ENCODE results near the gene GPR137B. TPM values are rescaled to one million over a fixed set of nuclear protein-coding genes. Genes with fewer than 3 reads are reported as not detected.

Gene GPR137B
- total and polyA plus RNA-seq, 3 experiments from 2014 or later, result 8.3 to 13.0 (median 8.8) TPM

GRCh38 chr1:236206548-236206947 lies 64.2 kb downstream of the GPR137B start:
- ChIA-PET POLR2A (no interaction called here), CTCF (no interaction called here)
- no peak overlapping the region for H3K27ac Mint-ChIP-seq
- H3K4me1 ChIP-seq (ENCODE audit: insufficient read depth, low read length), result no peaks in the 10 kb centered on the region
- H3K9me3 Mint-ChIP-seq, result peaks cover 12 to 32% (median 22%) of the 10 kb centered on the region in 5 donors
- no peaks in the 10 kb centered on the region for H3K27me3 ChIP-seq (ENCODE audit: insufficient read depth, low read length, poor library complexity, severe bottlenecking)
- no peaks in the 10 kb centered on the region for H3K36me3 ChIP-seq (ENCODE audit: insufficient read depth, low read length)
- no peak overlapping the region for H3K27ac ChIP-seq (ENCODE audit: low read depth, low read length)
- H3K27me3 Mint-ChIP-seq, result no peaks in the 10 kb centered on the region
- peaks cover 3% of the 10 kb centered on the region for H3K9me3 ChIP-seq (ENCODE audit: low read length)
- H3K4me1 Mint-ChIP-seq, result peaks cover 0 to 3% (median 0%) of the 10 kb centered on the region in 3 donors
- peaks cover 36 to 83% (median 48%) of the 10 kb centered on the region in 3 donors for H3K36me3 Mint-ChIP-seq
- no peak overlapping the region for H3K4me3 ChIP-seq (ENCODE audit: low read length)
- H3K4me3 Mint-ChIP-seq, result no peak overlapping the region
- DNase-seq, result no peak

- H3K27me3 Mint-ChIP-seq, result no peaks in the 10 kb centered on the region
- POLR2A ChIA-PET, result no interaction called here
- no peak overlapping the region for H3K4me3 Mint-ChIP-seq
- peaks cover 7 to 27% (median 16%) of the 10 kb centered on the region in 5 donors for H3K9me3 Mint-ChIP-seq
- DNase-seq, result no peak
- Histone ChIP-seq H3K4me3 (ENCODE audit: low read length) (no peak overlapping the region), H3K27ac (ENCODE audit: low read depth, low read length) (no peak overlapping the region), H3K36me3 (ENCODE audit: insufficient read depth, low read length) (no peaks in the 10 kb centered on the region), H3K4me1 (ENCODE audit: insufficient read depth, low read length) (no peaks in the 10 kb centered on the region), H3K27me3 (ENCODE audit: insufficient read depth, low read length, poor library complexity, severe bottlenecking) (no peaks in the 10 kb centered on the region), H3K9me3 (ENCODE audit: low read length) (no peaks in the 10 kb centered on the region)
- H3K4me1 Mint-ChIP-seq, result peaks cover 0 to 3% (median 0%) of the 10 kb centered on the region in 3 donors
- H3K27ac Mint-ChIP-seq, result peak overlapping the region in 1 of 8 donors; percentile 26
- CTCF ChIA-PET, result no interaction called here
- peaks cover 36 to 79% (median 42%) of the 10 kb centered on the region in 3 donors for H3K36me3 Mint-ChIP-seq
Measured at GRCh38 chr1:236207121-236207520, 64.8 kb downstream of the GPR137B start.

GRCh38 chr1:236207569-236207968 lies 65.2 kb downstream of the GPR137B start:
- no peak for DNase-seq
- H3K27me3 ChIP-seq (ENCODE audit: insufficient read depth, low read length, poor library complexity, severe bottlenecking), result no peaks in the 10 kb centered on the region
- no peak overlapping the region for H3K4me3 ChIP-seq (ENCODE audit: low read length)
- Mint-ChIP-seq H3K9me3 (peaks cover 2 to 23% (median 13%) of the 10 kb centered on the region in 5 donors), H3K27me3 (no peaks in the 10 kb centered on the region), H3K27ac (no peak overlapping the region), H3K36me3 (peaks cover 37 to 78% (median 38%) of the 10 kb centered on the region in 3 donors), H3K4me3 (no peak overlapping the region), H3K4me1 (peaks cover 0 to 3% (median 0%) of the 10 kb centered on the region in 3 donors)
- no peaks in the 10 kb centered on the region for H3K9me3 ChIP-seq (ENCODE audit: low read length)
- ChIA-PET POLR2A (no interaction called here), CTCF (no interaction called here)
- H3K36me3 ChIP-seq (ENCODE audit: insufficient read depth, low read length), result no peaks in the 10 kb centered on the region
- no peaks in the 10 kb centered on the region for H3K4me1 ChIP-seq (ENCODE audit: insufficient read depth, low read length)
- no peak overlapping the region for H3K27ac ChIP-seq (ENCODE audit: low read depth, low read length)

- Mint-ChIP-seq H3K27me3 (no peaks in the 10 kb centered on the region), H3K9me3 (peaks cover 0 to 9% (median under 1%) of the 10 kb centered on the region in 5 donors), H3K4me3 (no peak overlapping the region), H3K4me1 (no peaks in the 10 kb centered on the region), H3K27ac (no peak overlapping the region), H3K36me3 (peaks cover 22 to 75% (median 30%) of the 10 kb centered on the region in 3 donors)
- Histone ChIP-seq H3K9me3 (ENCODE audit: low read length) (no peaks in the 10 kb centered on the region), H3K36me3 (ENCODE audit: insufficient read depth, low read length) (no peaks in the 10 kb centered on the region), H3K4me1 (ENCODE audit: insufficient read depth, low read length) (no peaks in the 10 kb centered on the region), H3K4me3 (ENCODE audit: low read length) (no peak overlapping the region), H3K27me3 (ENCODE audit: insufficient read depth, low read length, poor library complexity, severe bottlenecking) (no peaks in the 10 kb centered on the region), H3K27ac (ENCODE audit: low read depth, low read length) (no peak overlapping the region)
- ChIA-PET CTCF (interaction anchor here (0.6 kb wide), 1 partner anchor 72 kb away, joined by 3 read pairs; no protein-coding TSS in a partner anchor), POLR2A (no interaction called here)
- no peak for DNase-seq
Measured at GRCh38 chr1:236209185-236209584, 66.8 kb downstream of the GPR137B start.

- Mint-ChIP-seq H3K4me1 (no peaks in the 10 kb centered on the region), H3K36me3 (peaks cover 18 to 74% (median 29%) of the 10 kb centered on the region in 3 donors), H3K4me3 (no peak overlapping the region), H3K27me3 (no peaks in the 10 kb centered on the region), H3K9me3 (peaks cover 0 to 4% (median 0%) of the 10 kb centered on the region in 5 donors), H3K27ac (no peak overlapping the region)
- Histone ChIP-seq H3K27ac (ENCODE audit: low read depth, low read length) (no peak overlapping the region), H3K4me3 (ENCODE audit: low read length) (no peak overlapping the region), H3K4me1 (ENCODE audit: insufficient read depth, low read length) (no peaks in the 10 kb centered on the region), H3K9me3 (ENCODE audit: low read length) (no peaks in the 10 kb centered on the region), H3K27me3 (ENCODE audit: insufficient read depth, low read length, poor library complexity, severe bottlenecking) (no peaks in the 10 kb centered on the region), H3K36me3 (ENCODE audit: insufficient read depth, low read length) (no peaks in the 10 kb centered on the region)
- DNase-seq, result no peak
- POLR2A ChIA-PET, result no interaction called here
- CTCF ChIA-PET, result interaction anchor here (0.6 kb wide), 1 partner anchor 73 kb away, joined by 3 read pairs; no protein-coding TSS in a partner anchor
Measured at GRCh38 chr1:236209713-236210112, 67.4 kb downstream of the GPR137B start.

- Histone ChIP-seq H3K4me1 (ENCODE audit: insufficient read depth, low read length) (no peaks in the 10 kb centered on the region), H3K27me3 (ENCODE audit: insufficient read depth, low read length, poor library complexity, severe bottlenecking) (no peaks in the 10 kb centered on the region), H3K36me3 (ENCODE audit: insufficient read depth, low read length) (no peaks in the 10 kb centered on the region), H3K27ac (ENCODE audit: low read depth, low read length) (no peak overlapping the region), H3K4me3 (ENCODE audit: low read length) (no peak overlapping the region), H3K9me3 (ENCODE audit: low read length) (no peaks in the 10 kb centered on the region)
- no peak overlapping the region for H3K4me3 Mint-ChIP-seq
- peaks cover 12 to 70% (median 25%) of the 10 kb centered on the region in 3 donors for H3K36me3 Mint-ChIP-seq
- ChIA-PET POLR2A (no interaction called here), CTCF (no interaction called here)
- H3K27me3 Mint-ChIP-seq, result no peaks in the 10 kb centered on the region
- DNase-seq, result no peak
- no peaks in the 10 kb centered on the region for H3K9me3 Mint-ChIP-seq
- H3K27ac Mint-ChIP-seq, result peak overlapping the region in 2 of 8 donors; percentile 17 to 50
- H3K4me1 Mint-ChIP-seq, result no peaks in the 10 kb centered on the region
Measured at GRCh38 chr1:236211815-236212214, 69.5 kb downstream of the GPR137B start.

GRCh38 chr1:236213534-236213933 lies 71.2 kb downstream of the GPR137B start:
- no peaks in the 10 kb centered on the region for H3K36me3 ChIP-seq (ENCODE audit: insufficient read depth, low read length)
- ChIA-PET POLR2A (no interaction called here), CTCF (no interaction called here)
- no peaks in the 10 kb centered on the region for H3K9me3 ChIP-seq (ENCODE audit: low read length)
- Mint-ChIP-seq H3K27me3 (no peaks in the 10 kb centered on the region), H3K9me3 (no peaks in the 10 kb centered on the region), H3K36me3 (peaks cover 12 to 59% (median 22%) of the 10 kb centered on the region in 3 donors), H3K4me3 (no peak overlapping the region), H3K4me1 (no peaks in the 10 kb centered on the region), H3K27ac (no peak overlapping the region)
- H3K4me3 ChIP-seq (ENCODE audit: low read length), result no peak overlapping the region
- H3K27ac ChIP-seq (ENCODE audit: low read depth, low read length), result no peak overlapping the region
- DNase-seq, result no peak
- no peaks in the 10 kb centered on the region for H3K4me1 ChIP-seq (ENCODE audit: insufficient read depth, low read length)
- no peaks in the 10 kb centered on the region for H3K27me3 ChIP-seq (ENCODE audit: insufficient read depth, low read length, poor library complexity, severe bottlenecking)

- Histone ChIP-seq H3K4me1 (ENCODE audit: insufficient read depth, low read length) (no peaks in the 10 kb centered on the region), H3K4me3 (ENCODE audit: low read length) (no peak overlapping the region), H3K27me3 (ENCODE audit: insufficient read depth, low read length, poor library complexity, severe bottlenecking) (no peaks in the 10 kb centered on the region), H3K36me3 (ENCODE audit: insufficient read depth, low read length) (no peaks in the 10 kb centered on the region), H3K9me3 (ENCODE audit: low read length) (no peaks in the 10 kb centered on the region), H3K27ac (ENCODE audit: low read depth, low read length) (no peak overlapping the region)
- ChIA-PET CTCF (no interaction called here), POLR2A (no interaction called here)
- no peaks in the 10 kb centered on the region for H3K4me1 Mint-ChIP-seq
- no peaks in the 10 kb centered on the region for H3K27me3 Mint-ChIP-seq
- no peak for DNase-seq
- H3K36me3 Mint-ChIP-seq, result peaks cover 12 to 55% (median 22%) of the 10 kb centered on the region in 3 donors
- peak overlapping the region in 1 of 8 donors; percentile 5 for H3K27ac Mint-ChIP-seq
- no peak overlapping the region for H3K4me3 Mint-ChIP-seq
- H3K9me3 Mint-ChIP-seq, result no peaks in the 10 kb centered on the region
Measured at GRCh38 chr1:236214761-236215160, 72.4 kb downstream of the GPR137B start.

Data from CD8-positive, alpha-beta memory T cell (primary cell).